Epidermal melanocyte (primary cell): ENCODE data around the gene SCN4A.
"Not testable (repeated sequence)": the region's sequence is repeated elsewhere in the genome, so short reads cannot be mapped to it uniquely, and the experiment has no call there.

Experiments used
- DNase-seq: peaks from one replicate; pipeline ENCODE4 v3.0.0; 2011; ENCODE audit warnings: low spot score; ENCODE audit not compliant: insufficient read length

Gene SCN4A

DNA sequence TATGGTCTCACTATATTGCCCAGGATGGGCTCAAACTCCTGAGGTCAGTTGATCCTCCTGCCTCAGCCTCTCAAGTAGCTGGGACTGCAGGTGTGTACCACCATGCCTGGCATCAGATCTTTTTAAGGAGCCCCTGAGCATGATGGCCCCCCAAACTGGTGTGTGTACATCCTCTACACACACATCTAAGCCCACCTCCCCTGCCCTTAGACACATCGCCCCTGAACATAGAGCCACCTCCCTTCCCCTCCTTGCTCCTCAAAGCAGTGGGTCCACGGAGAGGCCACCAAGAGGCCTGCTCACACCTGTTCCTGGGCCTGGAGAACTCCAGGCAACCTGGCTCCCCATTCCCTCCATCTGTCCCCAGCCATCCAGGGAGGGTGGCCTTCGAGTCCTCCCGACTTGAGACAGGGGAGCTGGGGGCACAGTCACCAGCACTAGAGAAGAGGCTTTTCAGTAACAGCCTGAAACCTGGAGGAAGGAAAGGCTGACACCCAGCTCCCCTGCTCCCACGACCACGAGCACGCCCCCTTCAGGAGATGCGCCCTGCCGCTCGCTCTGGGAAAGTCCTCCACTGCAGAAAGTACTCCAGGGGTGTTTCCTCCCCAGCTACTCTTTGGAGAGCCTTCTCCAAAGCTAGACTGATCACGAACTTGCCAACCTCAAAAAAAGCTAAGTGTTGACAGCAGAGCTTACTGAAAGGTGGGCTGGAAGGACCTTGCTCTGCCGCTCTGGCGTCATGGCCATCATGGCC, 12.8 kb upstream of the SCN4A start:
- no peak for DNase-seq

DNA sequence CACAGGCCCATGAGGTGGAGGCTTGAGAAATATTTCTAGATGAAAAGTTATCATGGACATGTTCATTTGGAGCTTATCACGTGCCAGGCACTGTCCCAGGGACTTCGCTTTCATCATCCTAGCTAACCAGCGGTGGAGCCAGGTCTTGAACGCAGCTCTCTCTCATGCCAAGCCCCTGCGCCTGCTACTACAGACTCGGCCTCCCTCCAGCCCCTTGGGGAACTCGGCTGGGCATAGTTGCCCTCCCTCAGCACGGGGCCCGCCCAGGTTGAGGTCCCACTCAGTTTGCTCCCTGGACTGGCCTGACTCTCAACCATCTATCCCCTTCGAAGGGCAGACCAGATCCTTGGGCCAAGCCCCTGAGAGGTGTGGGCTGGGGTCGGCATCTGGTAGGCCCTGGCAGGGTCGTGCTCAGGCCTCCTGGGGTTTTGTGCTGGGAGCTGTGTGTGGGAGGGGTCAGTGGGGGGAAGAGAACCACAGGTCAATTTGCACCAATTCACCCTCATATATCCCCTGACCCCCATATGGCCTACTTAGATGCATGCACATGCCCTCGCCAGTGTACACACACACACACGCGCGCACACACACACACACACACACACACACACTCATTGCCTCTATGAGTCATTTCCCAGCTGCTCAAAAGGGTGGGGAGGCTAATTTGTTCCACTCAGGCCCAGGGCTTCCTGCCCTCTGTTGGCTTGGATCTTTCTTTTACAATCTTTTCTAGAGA, 12.1 kb upstream of the SCN4A start:
- peak; percentile 60 for DNase-seq

DNA sequence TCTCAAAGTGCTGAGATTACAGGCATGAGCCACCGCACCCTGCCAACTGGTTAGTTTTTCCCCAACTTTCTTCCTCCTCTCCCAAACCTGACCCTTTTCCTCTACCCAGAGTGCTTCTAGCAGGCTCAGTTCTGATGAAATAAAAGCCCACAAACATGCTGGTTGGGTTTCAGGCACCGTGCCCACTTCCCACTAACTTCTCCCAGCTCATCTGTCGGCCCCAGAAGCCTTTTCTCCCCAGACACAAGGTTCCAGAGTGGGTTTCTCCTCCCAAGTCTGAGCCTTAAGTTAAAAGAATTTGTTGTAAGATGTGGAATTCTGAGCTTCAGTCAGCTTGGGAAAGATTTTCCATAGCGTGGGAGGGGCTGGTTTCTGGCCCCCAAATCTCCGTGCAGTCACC, 11.5 kb upstream of the SCN4A start:
- no peak for DNase-seq

DNA sequence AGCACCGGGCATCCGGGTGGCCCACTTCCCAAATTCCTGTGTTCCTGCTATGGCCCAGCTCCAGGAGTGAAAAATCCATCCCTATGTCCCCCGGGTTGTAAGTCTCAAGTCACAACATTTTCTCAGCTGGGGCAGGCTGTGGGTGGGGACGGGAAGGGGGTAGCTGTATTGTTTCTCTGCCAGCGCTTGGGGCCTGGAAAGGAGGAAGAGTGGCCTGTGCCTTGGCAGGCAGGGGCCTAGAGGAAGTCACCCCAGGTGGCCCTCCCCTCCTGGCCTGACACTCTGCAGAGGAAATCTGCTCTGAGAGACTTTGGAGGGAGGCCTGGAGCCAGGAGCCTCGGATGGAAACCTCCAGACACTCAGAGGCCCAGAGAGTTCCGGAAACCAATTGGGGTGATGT, 10.6 kb upstream of the SCN4A start:
- DNase-seq: no peak

DNA sequence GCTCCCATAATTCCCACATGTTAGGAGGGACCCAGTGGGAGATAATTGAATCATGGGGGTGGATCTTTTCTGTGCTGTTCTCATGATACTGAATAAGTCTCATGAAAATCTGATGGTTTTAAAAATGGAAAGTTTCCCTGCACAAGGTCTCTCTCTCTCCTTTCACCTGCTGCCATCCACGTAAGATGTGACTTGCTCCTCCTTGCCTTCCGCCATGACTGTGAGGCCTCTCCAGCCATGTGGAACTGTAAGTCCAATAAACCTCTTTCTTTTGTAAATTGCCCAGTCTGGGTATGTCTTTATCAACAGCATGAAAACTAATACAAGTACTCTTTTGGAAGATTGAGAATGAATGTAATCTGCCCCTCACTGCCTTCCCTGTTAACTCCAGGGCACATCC, 9.9 kb upstream of the SCN4A start:
- DNase-seq: not testable (repeated sequence)

DNA sequence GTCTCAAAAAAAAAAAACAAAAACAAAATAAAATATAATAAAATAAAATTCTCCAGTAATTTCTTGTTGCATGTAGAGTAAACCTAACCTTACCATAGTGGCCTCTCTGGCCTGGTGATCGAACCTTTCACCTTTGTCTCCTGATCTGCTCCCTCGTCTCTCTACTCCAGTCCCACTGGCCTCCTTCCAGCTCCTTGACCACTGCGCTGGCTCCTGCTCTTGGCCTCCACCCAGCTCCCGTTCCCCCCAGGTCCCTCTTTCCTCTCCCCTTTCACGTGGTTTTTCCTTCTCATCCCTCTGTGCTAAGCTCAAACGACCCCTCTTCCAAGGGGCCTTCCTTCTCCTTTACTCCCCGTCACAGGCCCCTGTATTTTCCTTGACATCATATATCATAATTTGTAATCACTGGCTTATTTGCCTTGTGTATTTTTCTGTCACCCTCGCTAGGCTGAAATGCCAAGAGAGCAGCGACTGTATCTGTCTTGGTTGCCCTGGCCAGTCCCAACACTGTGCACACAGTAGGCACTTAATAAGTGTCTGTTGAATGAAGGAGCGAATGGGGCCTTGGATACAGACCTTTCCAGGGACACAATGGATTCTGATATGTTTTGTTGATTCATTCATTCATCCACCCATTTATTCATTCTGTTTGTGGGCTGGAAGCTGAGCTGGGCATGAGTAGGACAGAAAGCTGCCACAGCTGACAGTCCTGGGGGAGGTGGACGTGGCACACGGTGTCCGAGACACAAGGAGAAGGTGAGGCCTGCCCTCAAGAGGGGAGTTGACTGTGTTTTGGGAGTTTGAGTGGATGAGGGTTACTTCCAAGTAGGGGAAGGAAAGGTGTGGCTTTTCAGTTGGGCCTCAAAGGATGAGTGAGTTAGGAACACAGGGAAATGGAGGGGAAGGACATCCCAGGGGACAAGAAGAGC, 5.8 kb upstream of the SCN4A start:
- no peak for DNase-seq

DNA sequence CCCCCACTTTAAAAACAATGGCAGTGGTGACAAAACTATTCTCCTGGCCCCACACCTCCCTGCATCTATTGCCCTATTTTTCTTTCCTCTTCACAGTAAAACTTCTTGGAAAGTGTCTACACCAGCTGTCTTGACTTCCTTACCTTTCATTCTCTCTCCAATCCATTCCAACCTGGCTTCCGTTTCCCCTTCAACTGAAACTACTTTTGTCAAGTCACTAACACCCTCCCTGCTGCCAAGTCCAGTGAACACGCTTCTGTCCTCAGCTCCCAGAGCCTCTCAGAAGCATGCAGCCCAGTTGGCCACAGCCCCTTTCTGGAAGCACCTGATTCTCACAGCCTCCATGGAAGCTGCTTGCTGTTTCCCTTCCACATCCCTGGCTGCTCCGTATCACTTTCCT, 4.0 kb upstream of the SCN4A start:
- no peak for DNase-seq

DNA sequence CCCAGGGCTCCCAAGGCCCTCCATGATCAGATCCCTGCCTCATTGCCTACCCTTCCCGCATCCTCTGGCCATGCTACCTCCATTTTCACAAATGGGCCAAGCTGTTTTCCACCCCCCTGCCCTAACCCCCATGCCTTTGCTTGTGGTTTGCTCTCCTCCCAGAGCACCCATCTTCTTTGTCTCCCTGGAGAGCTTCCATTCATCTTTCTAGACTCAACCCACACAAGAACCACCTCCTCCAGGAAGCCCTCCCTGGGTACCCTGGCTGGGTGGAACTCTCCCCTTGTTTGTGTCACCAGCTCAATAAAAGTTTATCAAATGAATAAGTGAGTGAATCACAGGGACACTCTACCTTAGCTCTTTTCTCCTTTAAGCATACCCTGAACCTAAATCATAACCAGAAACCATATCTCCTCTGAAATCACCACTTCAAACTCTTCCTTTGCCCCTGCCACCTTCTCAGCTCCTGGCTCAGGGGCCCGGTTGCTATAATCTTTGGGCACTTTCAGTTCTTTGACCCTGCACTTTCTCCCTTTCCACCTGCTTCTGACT, 2.9 kb upstream of the SCN4A start:
- no peak for DNase-seq

DNA sequence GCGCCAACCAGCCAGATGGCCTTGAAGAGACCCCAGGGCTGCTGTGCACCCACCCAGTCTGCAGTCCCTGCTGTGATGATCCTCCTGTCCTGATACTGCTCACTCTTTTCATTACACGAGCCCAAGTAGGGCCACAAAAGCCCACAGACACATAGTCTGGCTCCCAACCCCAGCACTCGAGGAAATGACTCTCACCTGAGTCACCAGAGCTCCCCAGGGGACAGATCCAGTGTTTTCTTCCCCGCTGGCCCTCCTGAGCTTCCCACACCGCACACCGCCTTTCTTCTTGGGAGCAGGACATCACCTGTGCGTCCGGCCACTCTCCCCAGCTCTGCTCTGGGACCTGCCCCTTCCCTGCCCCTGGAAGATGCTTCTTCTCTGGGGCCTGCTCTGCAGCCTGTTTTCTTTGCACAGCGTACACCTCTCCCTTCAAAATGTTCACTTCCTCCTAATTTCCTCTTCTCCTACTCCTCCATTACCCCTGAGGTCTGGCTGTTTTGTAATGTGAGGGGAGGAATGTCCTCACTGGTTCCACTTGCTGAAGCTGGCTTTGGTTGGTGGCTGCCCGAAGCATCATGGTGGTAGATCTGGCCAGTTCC, 2.0 kb upstream of the SCN4A start:
- DNase-seq: no peak

DNA sequence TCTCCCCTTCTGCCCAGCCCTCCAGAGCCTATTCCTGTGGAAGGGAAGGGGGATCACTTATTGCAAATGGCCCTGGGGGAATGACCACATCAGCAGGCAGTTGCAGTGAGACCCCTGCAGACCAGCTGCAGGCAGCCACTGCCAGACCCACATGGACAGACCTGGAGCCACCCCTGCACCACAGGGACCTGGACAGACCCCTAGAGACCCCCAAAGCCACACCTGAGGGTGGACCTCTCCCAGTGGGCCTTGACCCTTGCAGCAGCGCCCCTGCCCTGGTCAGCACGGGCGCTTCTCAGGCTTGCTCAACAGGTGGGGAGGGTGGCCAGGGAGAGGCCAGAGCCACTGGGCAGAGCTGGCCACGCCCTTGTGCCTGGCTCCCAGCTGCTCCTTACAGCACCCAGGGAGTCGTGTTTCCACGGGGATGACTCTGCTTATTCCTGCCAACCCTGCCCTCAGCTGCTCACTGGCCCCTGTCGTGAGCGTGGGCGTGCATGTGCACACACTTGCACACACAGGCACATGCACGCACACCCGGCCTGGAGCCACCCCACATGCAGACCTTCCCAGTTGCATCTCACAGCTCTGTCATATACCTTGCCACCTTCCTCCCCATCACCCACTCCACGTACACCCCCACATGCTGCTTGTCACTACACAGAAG, 1.3 kb upstream of the SCN4A start:
- DNase-seq: no peak

DNA sequence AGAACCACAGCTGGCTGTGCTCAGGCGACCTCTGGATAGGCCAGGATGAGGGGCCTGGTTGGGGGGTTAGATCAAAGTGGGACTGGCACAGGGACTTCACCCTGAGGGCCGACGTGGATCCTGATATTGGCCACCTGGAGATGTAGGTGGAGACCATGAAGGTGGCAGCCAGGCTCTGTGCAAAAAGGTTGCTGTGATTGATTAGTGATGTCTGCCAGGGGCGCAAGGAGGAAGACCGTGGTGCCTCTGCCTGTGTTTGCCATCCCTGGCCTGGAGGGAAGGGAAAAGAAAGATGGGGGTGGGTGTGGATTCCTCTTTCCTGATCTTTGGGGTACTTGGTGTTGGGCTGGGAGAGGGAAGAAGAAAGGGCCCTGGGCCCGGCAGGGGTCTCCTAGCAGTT, 529 bp upstream of the SCN4A start:
- no peak for DNase-seq

DNA sequence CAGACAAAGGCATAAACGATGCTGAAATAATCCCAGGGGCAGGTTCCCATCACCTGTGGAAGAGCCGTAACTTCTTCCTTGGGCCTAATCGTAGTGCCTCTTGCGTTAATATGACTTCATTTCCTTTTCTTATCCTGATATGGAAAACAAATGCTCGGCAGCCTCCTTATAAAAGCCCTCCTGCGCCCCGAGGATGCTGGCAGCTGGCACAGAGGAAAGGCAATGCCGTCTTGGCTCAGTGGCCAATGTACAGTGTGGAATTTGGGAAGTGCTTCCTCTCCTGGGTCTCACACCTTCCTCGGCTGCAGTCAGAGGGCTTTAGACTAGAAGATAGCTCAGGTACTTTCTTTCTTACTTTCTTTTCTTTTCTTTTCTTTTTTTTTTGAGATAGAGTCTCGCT, 3.4 kb downstream of the SCN4A start:
- no peak for DNase-seq

DNA sequence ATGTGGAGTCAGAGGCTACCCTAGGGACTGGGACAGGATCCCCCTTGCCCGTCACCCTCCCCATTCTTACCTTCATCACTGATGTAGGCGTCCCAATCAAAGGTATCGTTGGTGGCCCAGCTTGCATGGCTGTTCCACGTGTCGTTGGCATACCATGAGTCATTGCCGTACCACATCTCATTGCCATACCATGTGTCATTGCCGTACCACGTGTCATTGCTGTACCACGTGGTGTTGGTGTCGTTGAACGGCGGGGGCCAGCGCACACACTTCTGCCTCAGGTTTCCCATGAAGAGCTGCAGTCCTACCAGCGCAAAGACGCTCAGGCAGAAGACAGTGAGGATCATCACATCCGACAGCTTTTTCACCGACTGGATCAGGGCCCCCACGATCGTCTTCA, 4.8 kb downstream of the SCN4A start:
- DNase-seq: no peak

DNA sequence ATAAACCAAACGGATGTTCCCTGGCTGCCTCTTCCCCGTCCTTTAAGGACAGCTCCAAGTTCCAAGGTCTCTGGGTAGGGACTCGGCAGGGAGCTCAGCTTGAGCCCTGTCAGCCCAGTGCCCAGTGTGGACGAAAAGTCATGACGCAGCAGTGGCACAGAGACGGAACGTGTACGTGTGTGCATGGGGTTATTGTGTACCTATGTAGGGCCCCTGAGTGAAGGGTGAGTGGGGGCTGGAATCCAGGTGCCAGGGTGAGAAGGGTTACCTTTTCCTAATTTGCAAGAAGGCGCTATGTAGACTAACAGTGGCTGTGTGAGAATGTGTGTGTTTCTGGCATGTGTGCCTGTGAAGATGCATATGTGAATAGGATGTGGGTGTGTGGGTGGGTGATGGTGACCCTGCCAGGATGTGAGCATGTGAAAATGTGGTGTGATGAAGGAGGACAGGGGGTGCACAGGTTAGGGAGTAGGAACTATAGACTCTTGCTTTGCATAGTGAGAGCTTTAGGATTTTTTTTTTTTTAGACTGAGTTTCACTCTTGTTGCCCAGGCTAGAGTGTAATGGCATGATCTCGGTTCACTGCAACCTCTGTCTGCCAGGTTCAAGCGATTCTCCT, 6.0 kb downstream of the SCN4A start:
- no peak for DNase-seq

DNA sequence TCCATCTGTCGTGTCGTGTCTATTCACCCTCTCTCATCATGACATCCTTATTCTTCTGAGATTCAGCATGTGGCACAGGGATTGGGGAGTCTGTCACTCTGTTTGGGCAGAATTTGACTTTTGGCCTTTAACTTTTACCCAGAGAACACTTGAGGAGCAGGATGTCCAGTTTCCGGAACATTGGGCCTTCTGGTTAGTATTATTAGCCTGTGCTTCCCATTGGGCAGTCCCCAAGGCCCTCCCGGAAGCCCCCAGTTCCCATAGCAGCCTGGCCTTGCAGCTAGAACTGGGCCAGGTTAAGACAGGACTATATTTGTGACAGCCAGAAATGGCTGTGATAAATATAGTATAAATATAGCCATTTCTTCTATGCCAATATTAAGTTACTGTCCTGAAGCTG, 9.6 kb downstream of the SCN4A start:
- DNase-seq: no peak

DNA sequence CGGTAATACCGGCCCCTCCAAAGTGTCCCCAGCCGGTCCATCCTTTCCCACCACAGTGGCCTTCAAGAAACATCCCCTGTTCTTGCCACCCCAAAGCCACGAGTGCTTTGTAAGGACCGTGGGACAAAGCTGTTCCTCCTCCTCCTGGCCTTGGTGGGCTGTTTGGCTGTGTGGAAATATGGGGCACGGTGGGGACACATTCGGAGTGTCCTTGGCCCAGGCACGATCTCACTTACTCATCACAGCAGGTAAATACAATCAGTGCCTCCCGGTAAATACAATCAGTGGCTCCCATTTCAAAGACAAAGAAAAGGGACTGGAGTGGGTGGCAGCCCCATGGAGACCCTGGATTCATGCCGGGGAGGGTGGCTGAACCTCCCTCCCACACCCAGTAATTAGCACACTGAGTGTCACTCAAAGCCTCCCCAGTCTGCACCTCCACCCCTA, 10.4 kb downstream of the SCN4A start:
- no peak for DNase-seq

DNA sequence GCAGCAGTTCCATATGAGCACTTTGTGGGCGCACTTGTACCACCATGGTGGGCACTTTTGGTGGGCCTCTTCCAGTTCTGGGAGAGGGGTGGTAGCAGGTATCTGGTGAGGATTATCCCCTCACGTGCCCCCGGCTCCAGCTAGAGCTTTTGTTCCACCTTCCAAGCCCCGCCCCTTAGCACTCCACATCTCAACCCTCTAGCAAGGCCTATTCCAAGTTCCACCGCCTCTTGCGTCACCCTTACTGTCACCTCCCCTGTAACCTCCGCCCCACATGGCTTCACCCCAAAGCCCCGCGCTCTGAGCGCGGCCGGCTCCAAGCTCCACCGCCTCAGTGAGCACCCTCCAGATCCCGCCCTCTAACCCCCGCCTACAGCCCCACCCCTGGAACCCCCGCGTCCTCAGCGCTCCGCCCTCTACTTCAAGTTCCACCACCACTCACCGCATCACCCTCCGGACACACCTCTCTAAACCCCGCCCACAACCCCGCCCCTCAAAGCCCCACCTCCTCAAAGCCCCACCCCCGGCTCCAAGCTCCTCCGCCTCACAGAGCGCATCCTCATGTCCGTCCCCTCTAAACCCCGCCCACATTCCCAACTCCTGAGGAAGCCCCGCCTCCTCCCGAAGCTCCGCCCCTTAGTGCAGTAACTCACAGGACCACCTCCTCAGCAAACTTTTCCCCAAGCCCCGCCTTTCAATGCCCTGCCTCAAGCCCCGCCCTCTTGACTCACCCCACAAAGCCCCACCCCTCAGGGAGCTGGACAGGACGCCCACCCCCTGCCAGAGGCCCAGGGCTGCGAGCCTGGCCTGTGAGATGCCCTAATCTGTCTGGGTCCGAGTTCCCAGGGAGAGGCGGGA, 11.1 kb downstream of the SCN4A start:
- DNase-seq: no peak

DNA sequence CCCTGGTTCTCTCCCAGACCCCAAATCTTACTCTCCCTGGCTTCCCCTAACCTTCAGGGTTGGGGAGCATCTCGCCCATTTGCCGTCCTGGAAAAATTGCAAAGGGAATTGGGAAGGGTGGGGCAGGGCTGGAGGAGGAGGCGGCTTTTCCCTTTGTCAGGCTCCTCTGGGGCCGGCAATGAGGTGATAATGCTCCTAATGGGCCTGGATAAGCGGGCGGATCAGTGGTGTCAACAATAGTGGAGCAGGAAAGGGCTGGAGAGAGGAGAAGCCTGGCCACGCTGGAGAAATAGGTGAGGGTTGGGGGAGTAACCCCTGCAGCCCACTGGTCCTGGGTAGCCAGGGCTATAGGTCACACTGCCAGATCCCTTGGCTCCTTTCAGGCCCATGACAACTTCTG, 12.3 kb downstream of the SCN4A start:
- DNase-seq: no peak

DNA sequence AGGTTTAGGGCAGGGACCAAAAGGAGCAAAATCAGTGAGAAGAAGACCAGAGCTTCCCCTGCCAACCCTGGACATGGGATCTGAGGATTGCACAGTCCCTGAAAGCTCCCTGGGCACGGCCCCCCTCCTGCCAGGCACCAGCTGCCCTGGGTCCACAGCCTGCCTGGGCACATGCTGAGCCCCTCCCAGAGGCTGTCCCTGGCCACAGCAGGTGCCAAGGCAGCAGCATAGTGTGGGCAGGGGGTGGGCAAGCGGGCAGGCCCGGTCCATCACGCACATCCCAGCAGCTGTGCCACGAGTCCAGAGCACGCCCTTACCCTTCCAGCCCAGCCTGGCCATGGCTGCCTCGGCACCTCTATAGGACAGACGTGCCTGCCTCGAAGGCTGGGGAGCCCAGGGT, 12.7 kb downstream of the SCN4A start:
- DNase-seq: no peak
